Ishikawa (cell line): ENCODE measurements around the gene STT3A.

Experiments used
- CEBPB ChIP-seq: IDR thresholded peaks from 2 replicates; pipeline ENCODE4 v1.6.1; 2012
- CREB1 ChIP-seq: IDR thresholded peaks from 2 replicates; pipeline ENCODE4 v1.6.1; 2012; ENCODE audit warnings: low read depth
- EGR1 ChIP-seq: IDR thresholded peaks from 2 replicates; pipeline ENCODE4 v1.6.1; 2012
- EP300 ChIP-seq: IDR thresholded peaks from 2 replicates; pipeline ENCODE4 v1.6.1; 2012; ENCODE audit warnings: borderline replicate concordance
- FOXM1 ChIP-seq: IDR thresholded peaks from 2 replicates; pipeline ENCODE4 v1.6.1; 2012; ENCODE audit warnings: low read depth, borderline replicate concordance
- NFIC ChIP-seq: IDR thresholded peaks from 2 replicates; pipeline ENCODE4 v1.6.1; 2012
- RAD21 ChIP-seq: IDR thresholded peaks from 2 replicates; pipeline ENCODE4 v1.6.1; 2012; ENCODE audit warnings: low read depth
- TCF12 ChIP-seq: IDR thresholded peaks from 2 replicates; pipeline ENCODE4 v1.6.1; 2012; ENCODE audit warnings: low read depth
- TEAD4 ChIP-seq: IDR thresholded peaks from 2 replicates; pipeline ENCODE4 v1.6.1; 2012
- YY1 ChIP-seq: IDR thresholded peaks from 2 replicates; pipeline ENCODE4 v1.6.1; 2012; ENCODE audit warnings: low read depth
- TF ChIP-seq, protein P1 (sequence below): IDR thresholded peaks from 2 replicates; pipeline ENCODE4 v1.6.1; 2012
- TF ChIP-seq, protein P2 (sequence below): IDR thresholded peaks from 2 replicates; pipeline ENCODE4 v1.6.1; 2012; ENCODE audit warnings: low read depth, mild to moderate bottlenecking
- TF ChIP-seq, protein P3 (sequence below): IDR thresholded peaks from 2 replicates; pipeline ENCODE4 v1.6.1; 2012

DNA sequence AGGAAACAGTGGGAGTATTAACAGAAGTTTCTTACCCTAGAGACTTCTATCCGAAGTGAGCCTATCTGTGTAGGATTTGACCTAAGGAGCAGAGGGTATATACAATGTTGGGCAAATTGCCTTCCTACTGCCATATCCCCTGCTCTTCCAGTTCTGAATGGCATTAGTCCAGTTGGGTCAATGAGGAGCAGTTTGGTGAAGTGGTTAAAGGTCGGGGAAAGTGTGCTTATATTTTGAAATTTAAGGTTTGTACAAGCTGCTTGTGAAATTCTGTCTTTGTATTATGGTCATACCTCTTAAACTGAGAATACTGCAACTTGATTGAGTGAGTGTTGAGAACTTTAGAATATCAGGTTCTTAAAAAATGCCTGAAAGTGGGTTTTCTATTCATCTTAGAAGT lies 21.7 kb upstream of the STT3A start:
- TF ChIP-seq, protein P1, sequence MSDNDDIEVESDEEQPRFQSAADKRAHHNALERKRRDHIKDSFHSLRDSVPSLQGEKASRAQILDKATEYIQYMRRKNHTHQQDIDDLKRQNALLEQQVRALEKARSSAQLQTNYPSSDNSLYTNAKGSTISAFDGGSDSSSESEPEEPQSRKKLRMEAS = no peak
- no peak for TF ChIP-seq EGR1
- no peak for TF ChIP-seq EP300
- TF ChIP-seq, protein P2, sequence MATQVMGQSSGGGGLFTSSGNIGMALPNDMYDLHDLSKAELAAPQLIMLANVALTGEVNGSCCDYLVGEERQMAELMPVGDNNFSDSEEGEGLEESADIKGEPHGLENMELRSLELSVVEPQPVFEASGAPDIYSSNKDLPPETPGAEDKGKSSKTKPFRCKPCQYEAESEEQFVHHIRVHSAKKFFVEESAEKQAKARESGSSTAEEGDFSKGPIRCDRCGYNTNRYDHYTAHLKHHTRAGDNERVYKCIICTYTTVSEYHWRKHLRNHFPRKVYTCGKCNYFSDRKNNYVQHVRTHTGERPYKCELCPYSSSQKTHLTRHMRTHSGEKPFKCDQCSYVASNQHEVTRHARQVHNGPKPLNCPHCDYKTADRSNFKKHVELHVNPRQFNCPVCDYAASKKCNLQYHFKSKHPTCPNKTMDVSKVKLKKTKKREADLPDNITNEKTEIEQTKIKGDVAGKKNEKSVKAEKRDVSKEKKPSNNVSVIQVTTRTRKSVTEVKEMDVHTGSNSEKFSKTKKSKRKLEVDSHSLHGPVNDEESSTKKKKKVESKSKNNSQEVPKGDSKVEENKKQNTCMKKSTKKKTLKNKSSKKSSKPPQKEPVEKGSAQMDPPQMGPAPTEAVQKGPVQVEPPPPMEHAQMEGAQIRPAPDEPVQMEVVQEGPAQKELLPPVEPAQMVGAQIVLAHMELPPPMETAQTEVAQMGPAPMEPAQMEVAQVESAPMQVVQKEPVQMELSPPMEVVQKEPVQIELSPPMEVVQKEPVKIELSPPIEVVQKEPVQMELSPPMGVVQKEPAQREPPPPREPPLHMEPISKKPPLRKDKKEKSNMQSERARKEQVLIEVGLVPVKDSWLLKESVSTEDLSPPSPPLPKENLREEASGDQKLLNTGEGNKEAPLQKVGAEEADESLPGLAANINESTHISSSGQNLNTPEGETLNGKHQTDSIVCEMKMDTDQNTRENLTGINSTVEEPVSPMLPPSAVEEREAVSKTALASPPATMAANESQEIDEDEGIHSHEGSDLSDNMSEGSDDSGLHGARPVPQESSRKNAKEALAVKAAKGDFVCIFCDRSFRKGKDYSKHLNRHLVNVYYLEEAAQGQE = no peak
- TF ChIP-seq RAD21 = no peak
- no peak for TF ChIP-seq YY1
- no peak for TF ChIP-seq TCF12
- TF ChIP-seq FOXM1 = no peak
- no peak for TF ChIP-seq TEAD4
- TF ChIP-seq, protein P3, sequence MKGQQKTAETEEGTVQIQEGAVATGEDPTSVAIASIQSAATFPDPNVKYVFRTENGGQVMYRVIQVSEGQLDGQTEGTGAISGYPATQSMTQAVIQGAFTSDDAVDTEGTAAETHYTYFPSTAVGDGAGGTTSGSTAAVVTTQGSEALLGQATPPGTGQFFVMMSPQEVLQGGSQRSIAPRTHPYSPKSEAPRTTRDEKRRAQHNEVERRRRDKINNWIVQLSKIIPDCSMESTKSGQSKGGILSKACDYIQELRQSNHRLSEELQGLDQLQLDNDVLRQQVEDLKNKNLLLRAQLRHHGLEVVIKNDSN = no peak
- TF ChIP-seq CREB1 = no peak
- TF ChIP-seq CEBPB = no peak
- no peak for TF ChIP-seq NFIC
